K562 (cell line): ENCODE results near the gene ELMOD1. TPM values are rescaled to one million over a fixed set of nuclear protein-coding genes. Genes with fewer than 3 reads are reported as not detected.

Experiments
- ATF1 ChIP-seq, 2 experiments: fragments of 450-650 bp in 1 of 2; IDR thresholded peaks; 2 replicates each; pipeline ENCODE4 v1.6.1; 2016; ENCODE audit warnings: missing compliant biosample characterization in 1 of 2, missing genetic modification characterization in 1 of 2
- CEBPG ChIP-seq, 3 experiments: fragments of 200-800 bp in 1 of 3; sonication (Bioruptor generic) in 1 of 3; sonication (generic) in 1 of 3; formaldehyde crosslinking in 1 of 3; IDR thresholded peaks in 2 of 3; conservative IDR thresholded peaks in 1 of 3; 2 replicates each; pipeline versions ENCODE4 v1.6.1 to v1.8.0; 2016 to 2022; ENCODE audit warnings: missing compliant biosample characterization in 2 of 3, missing genetic modification characterization in 2 of 3, mild to moderate bottlenecking in 1 of 3, missing genetic modification reagents in 1 of 3
- IFI16 ChIP-seq: fragments of 250-450 bp; sonication (Bioruptor Pico); IDR thresholded peaks from 2 replicates; pipeline ENCODE4 v2.1.2; 2022; ENCODE audit warnings: mild to moderate bottlenecking, inconsistent platforms
- KDM1A ChIP-seq, 2 experiments: fragments of 450-650 bp; IDR thresholded peaks; 2 replicates each; pipeline ENCODE4 v1.6.1; 2016; ENCODE audit warnings: mild to moderate bottlenecking in 2 of 2
- MIER1 ChIP-seq: fragments of 450-650 bp; IDR thresholded peaks from 2 replicates; pipeline ENCODE4 v1.6.1; 2016; ENCODE audit warnings: antibody characterized with exemption, mild to moderate bottlenecking, low read depth
- NFIX ChIP-seq: fragments of 250-450 bp; sonication (Bioruptor Pico); IDR thresholded peaks from 2 replicates; pipeline ENCODE4 v1.4.0; 2020; ENCODE audit warnings: low read depth, mild to moderate bottlenecking, moderate library complexity
- NR0B1 ChIP-seq: fragments of 450-650 bp; IDR thresholded peaks from one replicate; pipeline ENCODE4 v1.6.1; 2018; ENCODE audit warnings: mild to moderate bottlenecking, moderate library complexity; ENCODE audit not compliant: partially characterized antibody
- NR2C2 ChIP-seq, 2 experiments: fragments of 200-800 bp in 1 of 2; sonication (Bioruptor generic) in 1 of 2; sonication (generic) in 1 of 2; formaldehyde crosslinking in 1 of 2; IDR thresholded peaks; 2 replicates each; pipeline versions ENCODE4 v1.6.1 to v1.8.0; 2016 to 2022; ENCODE audit warnings: mild to moderate bottlenecking in 1 of 2, missing compliant biosample characterization in 1 of 2, missing genetic modification characterization in 1 of 2, missing genetic modification reagents in 1 of 2
- PATZ1 ChIP-seq: fragments of 250-450 bp; sonication (Bioruptor Pico); IDR thresholded peaks from 2 replicates; pipeline ENCODE4 v1.5.0; 2020; ENCODE audit warnings: mild to moderate bottlenecking, borderline replicate concordance
- RBM17 ChIP-seq: fragments of 200-400 bp; formaldehyde crosslinking; IDR thresholded peaks from 2 replicates; pipeline ENCODE4 v1.6.1; 2017; ENCODE audit warnings: low read depth, mild to moderate bottlenecking, low read length, borderline replicate concordance
- RBM22 ChIP-seq: fragments of 200-400 bp; formaldehyde crosslinking; IDR thresholded peaks from 2 replicates; pipeline ENCODE4 v1.6.1; 2018; ENCODE audit warnings: low read length, low read depth; ENCODE audit not compliant: poor library complexity, severe bottlenecking
- TCF7 ChIP-seq: sonication (generic); IDR thresholded peaks from 2 replicates; pipeline ENCODE4 v1.6.1; 2016; ENCODE audit warnings: antibody characterized with exemption, borderline replicate concordance
- ZBTB9 ChIP-seq: fragments of 450-650 bp; formaldehyde crosslinking; IDR thresholded peaks from 2 replicates; pipeline ENCODE4 v1.4.0; 2020; ENCODE audit warnings: mild to moderate bottlenecking, moderate library complexity
- ZNF512 ChIP-seq: IDR thresholded peaks from 2 replicates; pipeline ENCODE4 v1.6.1; 2016; ENCODE audit warnings: missing genetic modification characterization, missing compliant biosample characterization
- polyA plus RNA-seq, 8 experiments: library from polyadenylated mRNA; depleted of rRNA in 4 of 8; stranded (reverse) in 5 of 8; unstranded in 3 of 8; fragments of >200 nt; fragmentation: Nextera tagmentation in 2 of 8; fragmentation: Illumina TruSeq in 1 of 8; extraction: Ambion mirVana in 2 of 8; extraction: Trizol in 1 of 8; gene quantifications; 2 replicates each; pipeline versions ENCODE4 v1.2.1 to v1.2.3, GENCODE V29; 2011 to 2014; ENCODE audit warnings: inconsistent platforms in 1 of 8, missing spikeins in 1 of 8
- total RNA-seq, 7 experiments: library from RNA; depleted of rRNA in 6 of 7; stranded (reverse); fragments of >200 nt in 6 of 7; fragmentation: Illumina TruSeq in 2 of 7; extraction: Trizol in 2 of 7; gene quantifications; 2 replicates each; pipeline versions ENCODE4 v1.2.1 to v1.2.3, GENCODE V29; 2011 to 2021; ENCODE audit warnings: low replicate concordance in 1 of 7
- TF ChIP-seq, protein P1 (sequence below): fragments of 450-650 bp; IDR thresholded peaks from 2 replicates; pipeline ENCODE4 v1.6.1; 2018; ENCODE audit not compliant: partially characterized antibody

ELMOD1 gene
- total and polyA plus RNA-seq, 9 of the 15 experiments (the other 6 are each of a cell fraction or from before 2014, with no cell fraction given), result not detected

DNA sequence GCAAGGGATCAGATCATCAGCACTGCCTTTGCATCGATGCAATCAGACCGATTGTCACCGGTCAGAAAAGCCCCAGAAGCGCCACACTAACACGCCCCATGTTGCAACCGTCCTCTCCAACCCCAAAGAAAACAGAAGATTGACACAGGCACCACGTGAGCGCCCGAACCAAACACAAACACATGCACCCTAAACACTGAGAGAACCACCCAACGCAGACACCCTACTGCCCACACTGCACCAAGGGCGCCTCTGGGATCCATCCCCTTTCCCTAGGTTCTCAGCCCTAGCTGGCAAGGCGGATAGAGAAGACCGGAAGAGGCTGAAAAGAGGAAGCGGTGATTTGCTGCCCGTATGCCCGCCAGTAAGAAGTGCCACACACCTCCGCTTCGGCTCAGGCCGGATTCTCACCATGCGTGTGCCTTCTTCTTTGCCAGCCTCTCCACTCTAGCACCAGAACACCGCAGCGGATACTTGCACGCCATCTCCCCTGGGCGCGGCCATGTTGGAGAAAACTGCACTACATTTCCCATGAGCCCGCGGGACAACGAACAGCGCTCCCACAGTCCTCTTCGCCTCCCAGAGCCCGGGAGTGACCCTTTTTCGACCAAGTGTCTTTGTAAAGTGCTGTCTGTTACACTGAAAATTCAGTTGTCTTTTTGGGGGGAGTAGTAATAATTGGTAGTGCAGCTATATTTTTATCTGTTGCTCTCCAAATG, 25.6 kb upstream of the ELMOD1 start, which contains the start of gene ALKBH8 (continued):
- TF ChIP-seq, protein P1, sequence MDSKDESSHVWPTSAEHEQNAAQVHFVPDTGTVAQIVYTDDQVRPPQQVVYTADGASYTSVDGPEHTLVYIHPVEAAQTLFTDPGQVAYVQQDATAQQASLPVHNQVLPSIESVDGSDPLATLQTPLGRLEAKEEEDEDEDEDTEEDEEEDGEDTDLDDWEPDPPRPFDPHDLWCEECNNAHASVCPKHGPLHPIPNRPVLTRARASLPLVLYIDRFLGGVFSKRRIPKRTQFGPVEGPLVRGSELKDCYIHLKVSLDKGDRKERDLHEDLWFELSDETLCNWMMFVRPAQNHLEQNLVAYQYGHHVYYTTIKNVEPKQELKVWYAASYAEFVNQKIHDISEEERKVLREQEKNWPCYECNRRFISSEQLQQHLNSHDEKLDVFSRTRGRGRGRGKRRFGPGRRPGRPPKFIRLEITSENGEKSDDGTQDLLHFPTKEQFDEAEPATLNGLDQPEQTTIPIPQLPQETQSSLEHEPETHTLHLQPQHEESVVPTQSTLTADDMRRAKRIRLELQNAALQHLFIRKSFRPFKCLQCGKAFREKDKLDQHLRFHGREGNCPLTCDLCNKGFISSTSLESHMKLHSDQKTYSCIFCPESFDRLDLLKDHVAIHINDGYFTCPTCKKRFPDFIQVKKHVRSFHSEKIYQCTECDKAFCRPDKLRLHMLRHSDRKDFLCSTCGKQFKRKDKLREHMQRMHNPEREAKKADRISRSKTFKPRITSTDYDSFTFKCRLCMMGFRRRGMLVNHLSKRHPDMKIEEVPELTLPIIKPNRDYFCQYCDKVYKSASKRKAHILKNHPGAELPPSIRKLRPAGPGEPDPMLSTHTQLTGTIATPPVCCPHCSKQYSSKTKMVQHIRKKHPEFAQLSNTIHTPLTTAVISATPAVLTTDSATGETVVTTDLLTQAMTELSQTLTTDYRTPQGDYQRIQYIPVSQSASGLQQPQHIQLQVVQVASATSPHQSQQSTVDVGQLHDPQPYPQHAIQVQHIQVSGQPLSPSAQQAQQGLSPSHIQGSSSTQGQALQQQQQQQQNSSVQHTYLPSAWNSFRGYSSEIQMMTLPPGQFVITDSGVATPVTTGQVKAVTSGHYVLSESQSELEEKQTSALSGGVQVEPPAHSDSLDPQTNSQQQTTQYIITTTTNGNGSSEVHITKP, result no peak
- TF ChIP-seq ZNF512 (tag) (no peak), NR0B1 (no peak), TCF7 (no peak), NFIX (CRISPR knock-in tag) (no peak), RBM17 (no peak), NR2C2 (CRISPR knock-in tag; IDR thresholded peaks at IDR 0.05) (no peak), NR2C2 (tag; IDR thresholded peaks at IDR 0.05) (peak; percentile 76), KDM1A (IDR thresholded peaks at IDR 0.05) (no peak), PATZ1 (CRISPR knock-in tag) (no peak), ZBTB9 (CRISPR knock-in tag) (no peak; the same call in 1 of the 2 replicates), ATF1 (CRISPR knock-in tag; IDR thresholded peaks at IDR 0.05) (no peak), ATF1 (tag; IDR thresholded peaks at IDR 0.05) (peak; percentile 71), IFI16 (CRISPR knock-in tag) (no peak), MIER1 (no peak), RBM22 (no peak), CEBPG (CRISPR knock-in tag; IDR thresholded peaks at IDR 0.05) (peak; percentile 83), CEBPG (tag; conservative IDR thresholded peaks at IDR 0.05 in 1 of 2, IDR thresholded peaks at IDR 0.05 in 1 of 2) (peak; percentile 72 to 80)
